GM18868 (cell line): ENCODE results near the gene LMF1.
"Not testable (repeated sequence)": the region's sequence is repeated elsewhere in the genome, so short reads cannot be mapped to it uniquely, and the experiment has no call there.

Experiments
- ATAC-seq: cut with Tn5 transposase; IDR thresholded peaks from one replicate; pipeline ENCODE4 v1.9.1; 2021; ENCODE audit warnings: mild to moderate bottlenecking, moderate library complexity; ENCODE audit not compliant: unreplicated experiment

LMF1 gene

DNA sequence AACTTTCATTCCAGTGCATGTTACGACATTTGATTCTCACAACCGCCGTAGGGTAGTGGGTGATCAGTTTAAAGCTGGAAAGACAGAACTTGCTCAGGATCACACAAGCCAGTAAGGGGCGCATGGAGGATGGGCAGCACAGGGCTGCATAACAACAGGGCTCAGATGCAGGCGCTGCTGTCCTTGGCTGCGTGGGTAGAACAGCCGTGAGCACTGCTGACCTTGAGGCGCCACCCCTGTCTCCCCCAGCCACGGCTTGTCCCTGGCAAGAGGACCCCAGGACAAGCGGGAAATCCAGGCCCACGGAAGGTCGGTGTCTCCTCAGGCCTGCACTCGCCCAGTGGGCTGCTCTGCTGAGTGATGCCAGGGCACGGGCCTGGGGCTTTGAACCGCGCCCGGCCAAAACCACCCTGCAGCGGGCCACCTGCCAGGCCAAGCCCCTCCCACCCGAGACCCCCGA lies 84.7 kb downstream of the LMF1 start:
- no peak for ATAC-seq

DNA sequence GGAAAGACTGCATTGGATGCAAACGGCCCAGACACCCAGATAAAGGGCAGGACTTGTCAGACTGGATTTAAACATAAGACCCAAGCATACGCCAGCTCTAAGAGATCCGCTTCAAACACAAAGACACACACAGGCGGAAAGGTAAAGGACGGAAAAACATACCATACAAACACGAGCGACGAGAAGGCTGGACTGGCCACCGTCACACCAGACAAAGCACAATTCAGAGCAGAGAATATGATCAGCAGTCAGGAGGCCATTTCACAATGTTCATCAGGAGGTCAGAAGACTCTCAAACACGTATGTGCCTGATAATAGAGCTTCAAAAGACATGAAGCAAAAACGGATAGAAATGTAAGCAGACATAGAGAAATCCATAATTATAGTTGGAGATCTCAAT lies 85.4 kb downstream of the LMF1 start:
- no peak for ATAC-seq

GRCh38 chr16:884232-884631 lies 86.6 kb downstream of the LMF1 start:
- no peak for ATAC-seq

DNA sequence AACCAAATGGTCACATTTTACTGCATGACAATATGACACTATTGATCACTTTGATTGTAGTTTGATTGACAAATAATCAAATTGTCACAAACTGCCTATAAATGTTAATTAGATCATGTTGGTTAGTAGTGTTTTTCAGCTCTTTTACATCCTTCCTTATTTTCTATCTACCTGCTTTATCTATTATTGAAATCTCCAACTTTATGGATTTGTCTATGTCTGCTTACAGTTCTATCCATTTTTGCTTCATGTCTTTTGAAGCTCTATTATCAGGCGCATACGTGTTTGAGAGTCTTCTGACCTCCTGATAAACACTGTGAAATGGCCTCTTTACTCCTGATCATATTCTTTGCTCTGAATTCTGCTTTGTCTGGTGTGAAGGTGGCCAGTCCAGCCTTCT lies 87.0 kb downstream of the LMF1 start:
- no peak for ATAC-seq

DNA sequence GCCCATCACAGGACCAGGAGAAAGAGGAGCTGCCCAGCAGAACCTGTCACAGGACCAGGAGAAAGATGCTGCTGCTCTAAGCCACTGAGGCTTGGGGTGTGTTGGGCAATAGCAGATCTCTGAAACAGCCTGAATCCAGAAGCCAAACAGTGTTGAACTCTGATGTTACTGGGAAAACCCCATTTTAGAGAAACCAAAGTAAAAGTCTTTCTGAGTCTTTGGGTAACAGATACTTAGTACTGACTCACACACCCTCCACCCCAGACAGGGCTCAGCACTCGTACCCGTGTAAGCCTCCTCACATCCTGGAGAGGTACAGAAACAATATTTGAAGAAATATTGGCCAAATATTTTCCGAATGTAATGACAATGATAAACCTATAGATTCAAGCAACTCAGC lies 87.4 kb downstream of the LMF1 start:
- no peak for ATAC-seq

DNA sequence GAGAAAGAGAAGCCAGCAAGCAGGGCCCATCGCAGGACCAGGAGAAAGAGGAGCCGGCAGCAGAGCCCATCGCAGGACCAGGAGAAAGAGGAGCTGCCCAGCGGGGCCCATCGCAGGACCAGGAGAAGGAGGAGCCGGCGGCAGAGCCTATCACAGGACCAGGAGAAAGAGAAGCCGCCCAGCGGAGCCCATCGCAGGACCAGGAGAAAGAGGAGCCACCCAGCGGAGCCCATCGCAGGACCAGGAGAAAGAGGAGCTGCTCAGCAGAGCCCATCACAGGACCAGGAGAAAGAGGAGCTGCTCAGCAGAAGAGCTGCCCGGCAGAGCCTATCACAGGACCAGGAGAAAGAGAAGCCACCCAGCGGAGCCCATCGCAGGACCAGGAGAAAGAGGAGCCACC lies 88.1 kb downstream of the LMF1 start:
- ATAC-seq = not testable (repeated sequence)

DNA sequence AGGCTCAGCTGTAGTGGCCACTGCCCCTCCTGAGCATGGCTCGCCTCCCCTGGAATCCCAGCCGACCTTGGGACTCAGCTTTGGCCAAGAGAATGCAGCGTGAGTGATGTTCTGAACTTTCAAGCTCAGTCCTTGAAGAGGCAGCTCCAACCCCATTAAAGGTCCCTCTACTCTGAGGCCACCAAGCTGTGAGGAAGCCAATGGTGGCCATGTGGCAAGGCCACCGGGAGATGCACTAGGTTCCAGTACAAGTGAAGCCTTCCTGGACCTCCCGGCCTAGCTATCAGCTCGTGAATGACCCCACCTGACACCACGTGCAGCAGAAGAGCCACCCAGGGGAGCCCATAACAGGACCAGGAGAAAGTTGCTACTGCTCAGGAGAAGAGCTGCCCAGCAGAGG lies 88.5 kb downstream of the LMF1 start:
- ATAC-seq = no peak

- no peak for ATAC-seq
Measured at GRCh38 chr16:881219-882097, 89.3 kb downstream of the LMF1 start.

DNA sequence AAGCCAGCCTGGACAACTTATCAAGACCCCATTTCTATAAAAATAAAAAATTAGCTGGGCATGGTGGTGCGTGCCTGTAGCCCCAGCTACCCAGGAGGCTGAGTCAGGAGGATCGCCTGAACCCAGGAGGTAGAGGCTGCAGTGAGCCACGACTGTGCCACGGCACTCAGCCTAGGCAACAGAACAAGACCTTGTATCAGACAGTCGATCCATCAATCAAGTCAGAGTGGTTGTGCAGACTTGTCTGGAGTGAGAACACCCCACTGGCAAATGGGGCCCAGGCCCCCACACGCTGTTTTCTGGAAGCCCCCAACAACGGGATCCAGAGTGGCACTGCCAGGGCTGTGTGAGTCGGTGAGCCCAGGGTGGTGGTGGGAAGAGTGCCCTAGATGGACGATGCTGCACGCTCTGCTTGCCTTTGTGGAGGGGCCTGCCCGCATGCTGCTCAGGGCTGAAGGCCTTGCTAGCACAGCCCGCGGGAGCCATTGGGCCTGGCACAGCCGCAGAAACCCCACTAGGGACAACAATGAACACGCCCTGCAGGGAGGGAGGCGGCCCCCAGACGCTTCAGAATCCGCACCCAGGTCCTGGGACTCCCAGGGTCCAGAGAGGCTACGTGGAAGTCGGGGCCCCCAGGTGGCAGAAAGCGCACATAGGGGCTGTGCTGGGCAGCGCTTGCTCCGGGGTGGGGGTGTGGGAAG lies 90.2 kb downstream of the LMF1 start:
- ATAC-seq = no peak

GRCh38 chr16:879986-880385 lies 90.8 kb downstream of the LMF1 start:
- no peak for ATAC-seq

- ATAC-seq = no peak
Measured at GRCh38 chr16:879461-879861, 91.3 kb downstream of the LMF1 start.

GRCh38 chr16:878886-879285 lies 91.9 kb downstream of the LMF1 start:
- no peak for ATAC-seq

DNA sequence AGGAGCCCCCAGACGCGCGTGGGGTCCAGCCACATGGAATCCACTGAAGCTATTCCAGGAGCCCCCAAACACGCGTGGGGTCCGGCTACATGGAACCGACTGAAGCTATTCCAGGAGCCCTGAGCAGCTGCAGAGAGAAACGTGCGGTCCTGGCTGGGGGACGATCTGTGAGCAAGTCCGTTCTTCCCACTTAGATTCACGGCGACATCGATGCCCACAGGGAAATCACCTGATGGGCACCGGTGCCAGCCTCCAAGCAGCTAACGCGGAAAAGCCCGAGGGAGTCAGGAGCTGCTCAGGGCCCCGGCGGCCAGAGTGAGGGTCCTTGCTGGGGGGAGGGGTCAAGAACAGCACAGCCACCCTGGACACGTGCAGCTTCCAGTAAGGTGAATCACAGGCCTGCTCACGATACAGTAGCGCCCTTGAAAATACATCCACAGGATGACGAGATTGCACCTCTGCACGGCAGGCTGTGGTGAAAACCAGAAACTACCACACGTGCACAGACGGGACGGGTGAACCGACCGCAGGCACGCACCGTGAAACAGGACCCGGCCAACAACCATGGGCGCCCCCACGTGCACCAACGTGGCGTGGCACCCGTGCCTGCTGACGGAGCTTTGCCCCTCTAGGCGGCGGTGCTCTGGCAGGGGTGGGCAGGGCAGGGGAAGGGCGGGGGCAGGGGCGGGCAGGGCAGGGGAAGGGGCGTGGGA lies 92.6 kb downstream of the LMF1 start:
- no peak for ATAC-seq

DNA sequence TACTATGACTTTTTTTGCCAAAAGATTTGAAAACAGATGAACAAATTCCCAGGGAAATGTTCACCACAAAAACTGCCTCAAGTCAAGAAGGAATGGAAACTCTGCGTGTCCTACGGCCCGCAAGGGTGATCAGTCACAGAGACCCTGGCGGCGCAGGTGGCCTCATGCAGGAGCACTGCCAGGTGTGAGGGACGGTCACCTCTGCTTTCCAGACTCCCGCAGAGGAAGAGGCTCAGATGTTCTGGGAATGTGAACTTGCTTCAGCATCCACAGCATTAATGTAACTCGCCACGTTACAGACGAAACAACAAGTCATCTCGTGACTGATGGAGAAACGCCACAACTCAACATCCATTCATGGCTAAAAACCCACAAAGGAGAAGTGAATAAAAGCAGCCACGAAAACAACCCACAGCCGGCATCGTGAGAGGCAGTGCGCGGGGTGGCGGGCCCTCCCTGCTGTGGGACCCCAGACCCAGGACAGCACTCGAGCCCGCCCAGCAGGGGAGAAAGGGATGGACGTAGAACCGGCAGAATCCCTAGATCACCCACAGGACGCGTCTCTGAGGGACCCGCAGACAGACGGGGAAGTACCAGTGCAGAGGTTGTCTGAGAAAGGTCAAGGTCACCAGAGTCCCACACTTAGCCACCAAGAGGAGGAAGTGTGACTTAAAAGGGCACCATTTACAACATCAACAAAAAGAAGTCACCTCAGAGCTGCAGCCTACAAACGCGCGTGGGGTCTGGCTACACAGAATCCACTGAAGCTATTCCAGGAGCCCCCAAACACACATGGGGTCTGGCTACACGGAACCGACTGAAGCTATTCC lies 93.3 kb downstream of the LMF1 start:
- no peak for ATAC-seq

GRCh38 chr16:876523-877241 lies 94.1 kb downstream of the LMF1 start:
- ATAC-seq = no peak

DNA sequence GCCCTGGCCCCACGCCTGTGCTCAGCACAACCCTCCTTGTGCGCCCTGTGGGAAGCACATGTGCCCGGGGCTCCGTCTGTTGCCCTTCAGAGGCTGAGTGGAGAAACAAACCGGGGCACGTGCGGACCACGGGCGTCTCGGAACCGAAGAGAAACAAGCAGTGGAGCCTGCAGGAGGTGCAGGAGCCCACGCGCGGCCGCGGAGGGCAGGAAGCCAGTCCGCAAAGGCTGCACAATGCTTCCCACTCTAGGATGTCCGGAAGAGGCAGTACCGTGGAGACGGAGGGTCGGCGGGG lies 94.8 kb downstream of the LMF1 start:
- ATAC-seq = no peak

DNA sequence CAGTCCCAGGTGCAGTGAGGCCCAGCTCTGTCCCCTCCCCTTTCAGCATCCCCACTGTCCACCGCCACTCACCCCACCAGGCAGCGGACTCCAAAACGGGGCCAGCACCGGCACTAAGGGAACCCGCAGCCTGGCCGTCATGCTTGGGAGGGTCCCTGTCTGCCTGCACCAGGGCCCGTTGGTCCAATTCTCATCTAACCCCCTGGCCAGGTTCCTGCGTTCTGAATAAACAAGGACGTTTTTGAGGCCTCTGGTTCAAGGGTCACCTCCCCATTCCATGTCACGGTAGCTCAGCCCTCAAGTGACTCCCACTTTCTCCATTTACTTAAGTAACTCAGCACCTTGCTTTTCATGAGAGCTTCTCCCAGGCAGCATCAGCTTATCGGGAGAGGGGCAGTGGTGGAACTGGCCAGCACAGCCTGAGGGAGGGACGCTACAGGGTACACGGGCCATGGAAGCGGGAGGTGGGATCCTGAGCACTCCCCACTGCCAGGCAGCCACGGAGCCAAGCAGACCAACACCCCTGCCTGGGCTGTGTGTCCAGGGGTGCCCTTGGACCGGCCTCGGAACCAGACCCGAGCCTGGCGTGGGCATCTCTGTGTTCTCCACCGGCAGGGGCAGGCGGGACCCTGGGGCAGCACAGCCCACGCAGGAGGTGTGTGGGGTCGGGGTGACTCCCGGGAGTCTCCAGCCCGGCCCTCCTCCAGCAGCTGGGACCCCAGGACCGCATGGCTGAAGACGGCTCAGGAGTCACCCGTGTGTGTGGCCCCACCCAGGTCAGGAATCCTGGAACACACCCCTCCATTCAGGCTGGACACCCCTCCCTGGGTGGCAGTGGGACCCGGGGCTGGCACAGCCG lies 95.4 kb downstream of the LMF1 start:
- no peak for ATAC-seq

GRCh38 chr16:874366-875181 lies 96.2 kb downstream of the LMF1 start:
- ATAC-seq = no peak

DNA sequence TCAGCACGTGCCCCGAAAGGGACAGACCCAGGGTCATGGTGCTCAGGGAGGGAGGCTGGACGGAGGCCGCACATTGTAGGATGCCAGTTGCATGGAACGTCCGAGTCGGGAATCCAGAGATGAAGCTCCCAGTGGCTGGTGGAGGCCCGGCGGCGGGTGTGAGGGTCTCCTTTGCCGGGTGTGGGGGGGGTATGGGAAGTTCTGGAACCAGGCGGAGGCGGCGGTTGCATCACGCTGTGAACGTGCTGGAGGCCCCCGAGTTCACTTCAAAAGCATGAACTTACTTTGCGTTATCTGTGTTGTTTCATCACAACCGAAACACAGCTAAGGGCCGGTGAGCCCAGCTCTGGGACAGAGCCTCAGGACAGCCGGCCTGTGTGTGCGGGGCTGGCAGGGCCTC lies 96.9 kb downstream of the LMF1 start:
- no peak for ATAC-seq
